Suprapubic skin (tissue), 4 donors: ENCODE data around the gene CLEC16A. TPM values are rescaled to one million over a fixed set of nuclear protein-coding genes. Genes with fewer than 3 reads are reported as not detected.

Experiments used
- DNase-seq, 2 donors: peaks; one replicate each; pipeline ENCODE4 v3.0.0-alpha.2; 2019; ENCODE audit warnings: low spot score in 2 of 2
- H3K27ac ChIP-seq: fragments of 200-600 bp; sonication (generic); one replicate; pipeline ENCODE4 v1.5.1; 2019
- H3K27me3 ChIP-seq: fragments of 200-600 bp; sonication (generic); one replicate; pipeline ENCODE4 v1.5.1; 2019
- H3K36me3 ChIP-seq: fragments of 200-600 bp; sonication (generic); one replicate; pipeline ENCODE4 v1.5.1; 2019
- H3K4me1 ChIP-seq: fragments of 200-600 bp; sonication (generic); one replicate; pipeline ENCODE4 v1.5.1; 2019
- H3K4me3 ChIP-seq: fragments of 200-600 bp; sonication (generic); one replicate; pipeline ENCODE4 v1.5.1; 2019; ENCODE audit warnings: mild to moderate bottlenecking
- H3K9me3 ChIP-seq: fragments of 200-600 bp; sonication (generic); one replicate; pipeline ENCODE4 v1.5.1; 2019
- EP300 ChIP-seq: sonication (generic); formaldehyde crosslinking; IDR thresholded peaks from one replicate; pipeline ENCODE4 v1.6.1; 2017; ENCODE audit warnings: antibody characterized with exemption
- POLR2A ChIP-seq, 2 donors: fragments of 450-650 bp; IDR thresholded peaks; one replicate each; pipeline ENCODE4 v1.6.1; 2017; ENCODE audit warnings: antibody characterized with exemption in 2 of 2, mild to moderate bottlenecking in 2 of 2, moderate library complexity in 2 of 2
- POLR2AphosphoS5 ChIP-seq, 3 donors: sonication (generic); formaldehyde crosslinking; IDR thresholded peaks; one replicate each; pipeline ENCODE4 v1.6.1; 2017; ENCODE audit warnings: antibody characterized with exemption in 3 of 3
- WGBS: methylation state at CpG from one replicate; pipeline ENCODE4 v1.1.5; 2018; 5-methylcytosine and 5-hydroxymethylcytosine counted together
- total RNA-seq, 4 donors: library from RNA; depleted of rRNA; stranded (reverse); fragments of >200 nt; gene quantifications; one replicate each; pipeline ENCODE4 v1.1.0, GENCODE V29; 2016
- TF ChIP-seq, protein P1 (sequence below), 2 donors: fragments of 200-600 bp in 1 of 2; fragments of 450-650 bp in 1 of 2; sonication (generic) in 1 of 2; IDR thresholded peaks; one replicate each; pipeline ENCODE4 v1.5.1; 2016 to 2019; ENCODE audit warnings: antibody characterized with exemption in 2 of 2, mild to moderate bottlenecking in 1 of 2, moderate library complexity in 1 of 2

The CLEC16A gene
- total RNA-seq, 4 donors from 2014 or later = 37.2 to 62.3 (median 39.0) TPM

DNA sequence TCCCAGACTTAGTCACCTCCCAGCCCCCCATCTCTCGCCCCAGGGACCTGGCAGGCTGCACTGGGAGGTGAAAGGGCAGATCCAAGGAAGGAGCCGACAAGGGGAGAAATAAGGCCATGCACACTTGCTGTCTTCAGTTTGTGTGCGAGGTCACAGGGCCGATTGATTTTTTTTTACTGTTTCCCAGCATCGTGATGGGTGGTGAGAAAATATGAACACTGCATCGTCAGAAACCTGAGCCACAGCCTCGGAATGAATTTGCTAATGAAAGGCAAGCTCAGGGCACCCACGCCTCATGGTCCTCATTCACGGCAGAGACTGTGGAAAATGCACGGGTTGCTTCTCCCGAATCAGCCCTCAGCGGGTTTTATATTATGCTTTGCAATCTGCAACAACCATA, 213.7 kb downstream of the CLEC16A start:
- WGBS = 91% methylated on average over 12 of the region's 12 CpGs

DNA sequence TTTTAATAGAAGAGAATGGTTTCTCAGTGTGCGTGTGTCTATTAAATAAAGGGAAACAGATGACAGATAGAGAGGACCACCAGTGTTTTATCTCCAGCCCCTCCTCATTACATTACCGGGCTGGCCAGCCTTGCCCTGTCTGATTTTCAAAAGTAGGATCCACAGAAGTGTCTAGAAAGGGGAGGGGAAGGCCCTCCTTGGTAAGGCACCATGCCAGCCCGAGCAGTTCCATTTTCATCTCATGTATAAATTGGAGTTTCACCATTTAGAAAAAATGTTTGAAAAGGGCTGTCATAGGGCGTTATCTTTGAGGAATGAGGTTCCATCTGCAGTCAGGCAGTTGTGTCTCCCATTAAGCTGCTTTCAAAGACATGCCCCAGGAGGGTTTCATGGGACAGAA, 214.9 kb downstream of the CLEC16A start:
- H3K27me3 ChIP-seq = no peaks in the 10 kb centered on the region
- TF ChIP-seq EP300 = no peak
- no peak for TF ChIP-seq POLR2A (IDR thresholded peaks at IDR 0.05)
- no peak for TF ChIP-seq POLR2AphosphoS5 (IDR thresholded peaks at IDR 0.05)
- TF ChIP-seq, protein P1, sequence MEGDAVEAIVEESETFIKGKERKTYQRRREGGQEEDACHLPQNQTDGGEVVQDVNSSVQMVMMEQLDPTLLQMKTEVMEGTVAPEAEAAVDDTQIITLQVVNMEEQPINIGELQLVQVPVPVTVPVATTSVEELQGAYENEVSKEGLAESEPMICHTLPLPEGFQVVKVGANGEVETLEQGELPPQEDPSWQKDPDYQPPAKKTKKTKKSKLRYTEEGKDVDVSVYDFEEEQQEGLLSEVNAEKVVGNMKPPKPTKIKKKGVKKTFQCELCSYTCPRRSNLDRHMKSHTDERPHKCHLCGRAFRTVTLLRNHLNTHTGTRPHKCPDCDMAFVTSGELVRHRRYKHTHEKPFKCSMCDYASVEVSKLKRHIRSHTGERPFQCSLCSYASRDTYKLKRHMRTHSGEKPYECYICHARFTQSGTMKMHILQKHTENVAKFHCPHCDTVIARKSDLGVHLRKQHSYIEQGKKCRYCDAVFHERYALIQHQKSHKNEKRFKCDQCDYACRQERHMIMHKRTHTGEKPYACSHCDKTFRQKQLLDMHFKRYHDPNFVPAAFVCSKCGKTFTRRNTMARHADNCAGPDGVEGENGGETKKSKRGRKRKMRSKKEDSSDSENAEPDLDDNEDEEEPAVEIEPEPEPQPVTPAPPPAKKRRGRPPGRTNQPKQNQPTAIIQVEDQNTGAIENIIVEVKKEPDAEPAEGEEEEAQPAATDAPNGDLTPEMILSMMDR (IDR thresholded peaks at IDR 0.05) = no peak
- DNase-seq = no peak
- WGBS = 81% methylated on average over 4 of the region's 4 CpGs
- H3K36me3 ChIP-seq = no peaks in the 10 kb centered on the region
- no peak overlapping the region for H3K27ac ChIP-seq
- no peaks in the 10 kb centered on the region for H3K4me1 ChIP-seq
- no peak overlapping the region for H3K4me3 ChIP-seq
- H3K9me3 ChIP-seq = no peaks in the 10 kb centered on the region

More for the DNA sequence above, 213.7 kb downstream of the CLEC16A start:
- H3K36me3 ChIP-seq = no peaks in the 10 kb centered on the region
- no peaks in the 10 kb centered on the region for H3K27me3 ChIP-seq
- no peak overlapping the region for H3K27ac ChIP-seq
- H3K9me3 ChIP-seq = no peaks in the 10 kb centered on the region
- H3K4me1 ChIP-seq = no peaks in the 10 kb centered on the region
- TF ChIP-seq, protein P1 (IDR thresholded peaks at IDR 0.05) = no peak
- no peak for TF ChIP-seq EP300
- no peak for TF ChIP-seq POLR2A (IDR thresholded peaks at IDR 0.05)
- TF ChIP-seq POLR2AphosphoS5 (IDR thresholded peaks at IDR 0.05) = no peak
- no peak overlapping the region for H3K4me3 ChIP-seq
- no peak for DNase-seq

DNA sequence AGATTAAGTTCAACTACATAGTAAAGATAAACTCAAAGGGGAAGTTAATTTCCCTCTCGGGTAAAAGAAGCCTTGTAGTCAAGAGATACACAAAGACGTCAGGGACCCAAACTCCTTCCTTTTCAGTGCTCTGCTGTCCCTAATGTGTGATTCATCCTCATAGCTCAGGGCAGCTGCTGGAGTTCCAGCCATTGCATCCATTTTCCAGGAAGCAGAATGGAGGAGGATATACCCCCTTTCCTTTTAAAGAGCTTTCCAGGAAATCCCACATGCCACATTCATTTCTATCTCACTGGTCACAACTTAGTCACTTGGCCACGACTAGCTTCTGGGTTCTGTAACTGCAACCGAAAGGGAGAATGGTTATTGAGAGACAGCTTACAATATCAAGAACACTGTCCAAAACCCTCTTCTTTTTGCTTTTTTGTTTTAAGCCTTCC, 216.3 kb downstream of the CLEC16A start:
- H3K27me3 ChIP-seq = no peaks in the 10 kb centered on the region
- H3K4me3 ChIP-seq = no peak overlapping the region
- TF ChIP-seq EP300 (no peak), POLR2AphosphoS5 (IDR thresholded peaks at IDR 0.05) (no peak), POLR2A (IDR thresholded peaks at IDR 0.05) (no peak)
- TF ChIP-seq, protein P1 (IDR thresholded peaks at IDR 0.05) = no peak
- H3K27ac ChIP-seq = no peak overlapping the region
- WGBS = 87% methylated on average over 4 of the region's 4 CpGs
- no peak for DNase-seq
- no peaks in the 10 kb centered on the region for H3K4me1 ChIP-seq
- H3K9me3 ChIP-seq = no peaks in the 10 kb centered on the region
- no peaks in the 10 kb centered on the region for H3K36me3 ChIP-seq

DNA sequence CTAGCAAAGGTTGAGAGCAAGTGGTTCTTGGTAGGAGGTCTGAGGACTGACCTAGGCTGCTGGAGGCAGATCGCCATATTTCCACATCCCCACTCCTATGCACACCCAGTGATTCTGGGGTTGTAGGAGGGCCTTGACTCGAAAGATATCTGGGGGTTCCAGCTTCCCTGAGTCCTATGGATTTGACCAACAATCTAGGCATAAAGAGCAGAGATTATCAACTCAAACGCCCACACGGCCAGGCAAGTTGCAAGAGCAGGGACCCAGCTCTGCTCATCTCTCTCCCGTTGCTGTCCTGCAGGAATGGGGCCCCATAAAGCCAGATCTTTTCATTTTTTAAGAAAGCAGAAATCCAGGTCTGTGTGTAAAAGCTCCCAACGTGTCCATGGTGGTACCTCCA, 217.1 kb downstream of the CLEC16A start:
- WGBS = 94% methylated on average over 6 of the region's 6 CpGs
- H3K36me3 ChIP-seq = peaks cover 7% of the 10 kb centered on the region
- no peaks in the 10 kb centered on the region for H3K27me3 ChIP-seq
- TF ChIP-seq POLR2A (IDR thresholded peaks at IDR 0.05) (no peak), EP300 (no peak), POLR2AphosphoS5 (IDR thresholded peaks at IDR 0.05) (no peak)
- TF ChIP-seq, protein P1 (IDR thresholded peaks at IDR 0.05) = no peak
- no peaks in the 10 kb centered on the region for H3K9me3 ChIP-seq
- no peak for DNase-seq
- H3K27ac ChIP-seq = no peak overlapping the region
- no peaks in the 10 kb centered on the region for H3K4me1 ChIP-seq
- no peak overlapping the region for H3K4me3 ChIP-seq

DNA sequence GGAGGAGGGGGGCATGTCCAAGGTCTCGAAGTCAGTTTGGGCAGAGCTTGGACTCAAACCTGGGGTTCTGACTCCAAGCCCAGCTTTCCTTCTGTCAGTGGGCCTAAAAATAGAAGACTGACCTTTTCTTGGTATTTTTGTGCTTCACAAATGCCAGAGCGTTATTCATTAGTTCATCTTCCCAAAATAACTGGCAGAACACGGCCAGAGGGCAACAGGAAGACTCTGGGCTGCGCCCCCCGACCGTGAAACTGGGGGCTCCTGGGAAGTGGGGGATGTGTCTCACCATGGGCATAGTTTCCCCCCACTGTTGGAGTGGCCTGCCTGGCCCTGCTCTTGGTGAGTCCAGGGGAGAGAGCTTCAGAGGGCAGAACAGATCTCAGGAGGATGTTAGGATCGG, 217.6 kb downstream of the CLEC16A start:
- Histone ChIP-seq H3K4me3 (no peak overlapping the region), H3K9me3 (no peaks in the 10 kb centered on the region), H3K27ac (no peak overlapping the region), H3K4me1 (no peaks in the 10 kb centered on the region), H3K27me3 (no peaks in the 10 kb centered on the region), H3K36me3 (peaks cover 12% of the 10 kb centered on the region)
- no peak for TF ChIP-seq EP300
- TF ChIP-seq, protein P1 (IDR thresholded peaks at IDR 0.05) = no peak
- no peak for DNase-seq
- 62% methylated on average over 7 of the region's 7 CpGs for WGBS
